Muscle of arm (tissue), 12 donors: Measurements from ENCODE around the gene PRKAG2. TPM values are rescaled to one million over a fixed set of nuclear protein-coding genes. Genes with fewer than 3 reads are reported as not detected.

Experiments
- DNase-seq: peaks from one replicate; pipeline ENCODE4 v3.0.0-alpha.2; 2013
- polyA plus RNA-seq, 12 donors: library from polyadenylated mRNA; unstranded; fragments of 120-200 nt; gene quantifications; one replicate each; pipeline ENCODE4 v1.2.1, GENCODE V29; 2013; ENCODE audit not compliant: insufficient read length in 12 of 12

PRKAG2 gene
- polyA plus RNA-seq, 12 donors, result 9.8 to 21.3 (median 14.0) TPM; not detected in 1

DNA sequence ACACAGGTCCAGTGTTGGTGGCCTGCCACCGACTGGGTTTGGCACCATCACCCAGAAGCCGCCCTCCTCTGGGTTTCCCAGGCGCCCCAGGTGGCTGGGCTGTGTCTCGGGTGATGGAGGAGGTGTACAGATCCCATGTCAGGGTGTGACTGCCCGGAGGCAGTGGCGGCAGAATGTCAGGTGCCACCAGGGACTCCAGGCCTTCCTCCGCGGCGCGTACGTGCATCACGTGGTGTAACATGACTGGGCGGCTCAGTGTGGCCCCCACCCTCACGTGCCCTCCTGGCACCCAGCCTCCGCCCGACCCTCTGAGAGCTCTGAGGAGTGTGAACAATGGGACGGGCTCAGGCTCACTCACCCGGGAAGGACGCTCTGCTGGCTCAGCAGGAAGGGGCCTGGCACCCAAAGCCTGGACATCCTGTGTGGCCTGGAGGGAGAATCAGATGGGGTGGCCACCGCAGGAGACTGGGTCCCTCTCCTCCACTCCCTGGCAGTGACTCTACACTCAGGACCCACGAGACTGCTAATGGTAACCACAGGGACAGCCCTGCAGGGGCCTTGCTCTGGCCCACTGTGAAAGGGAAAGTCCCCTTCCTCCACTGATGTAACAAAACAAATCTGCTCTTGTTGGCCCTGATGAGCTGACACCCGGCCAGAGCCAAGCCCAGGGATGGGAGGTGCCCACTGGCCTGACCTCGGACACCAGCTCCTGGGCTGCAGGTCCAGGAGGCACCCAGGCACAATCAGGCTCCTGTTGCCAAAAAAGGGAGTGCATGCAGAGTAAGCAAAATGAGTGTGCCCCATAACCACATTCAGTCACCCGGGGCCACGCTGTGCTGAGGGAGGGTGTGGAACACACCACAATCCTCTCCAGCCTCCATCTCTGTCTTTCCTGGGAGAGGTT is 164.8 kb downstream of the PRKAG2 start:
- no peak for DNase-seq

GRCh38 chr7:151711435-151711872 is 165.5 kb downstream of the PRKAG2 start:
- DNase-seq, result no peak

DNA sequence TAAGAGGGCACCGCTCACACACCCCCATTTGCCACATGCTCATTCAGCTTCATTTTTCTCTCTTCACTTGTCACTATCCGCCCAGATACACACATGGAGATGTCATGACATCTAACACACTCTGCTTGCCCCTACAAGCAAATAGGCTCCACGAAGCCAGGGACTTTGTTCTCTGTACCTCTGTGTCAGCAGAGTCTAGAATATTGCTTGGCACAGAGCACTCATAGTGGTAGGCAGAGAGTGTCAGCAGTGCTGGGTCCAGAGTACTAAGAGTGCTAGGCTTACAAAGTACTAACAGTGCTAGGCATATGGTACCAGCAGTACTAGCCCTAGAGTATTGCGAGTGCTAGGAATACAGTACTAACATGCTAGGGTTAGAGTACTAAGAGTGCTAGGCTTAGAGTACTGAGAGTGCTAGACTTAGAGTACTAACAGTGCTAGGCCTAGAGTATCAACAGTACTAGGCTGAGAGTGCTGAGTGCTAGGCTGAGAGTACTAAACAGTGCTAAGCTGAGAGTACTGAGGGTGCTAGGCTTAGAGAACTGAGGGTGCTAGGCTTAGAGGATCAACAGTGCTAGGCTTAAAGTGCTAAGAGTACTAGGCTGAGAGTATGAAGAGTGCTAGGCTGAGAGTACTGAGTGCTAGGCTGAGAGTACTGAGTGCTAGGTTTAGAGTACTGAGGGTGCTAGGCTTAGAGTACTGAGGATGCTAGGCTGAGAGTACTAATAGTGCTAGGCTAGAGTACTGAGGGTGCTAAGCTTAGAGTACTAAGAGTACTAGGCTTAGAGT is 166.1 kb downstream of the PRKAG2 start:
- no peak for DNase-seq

DNA sequence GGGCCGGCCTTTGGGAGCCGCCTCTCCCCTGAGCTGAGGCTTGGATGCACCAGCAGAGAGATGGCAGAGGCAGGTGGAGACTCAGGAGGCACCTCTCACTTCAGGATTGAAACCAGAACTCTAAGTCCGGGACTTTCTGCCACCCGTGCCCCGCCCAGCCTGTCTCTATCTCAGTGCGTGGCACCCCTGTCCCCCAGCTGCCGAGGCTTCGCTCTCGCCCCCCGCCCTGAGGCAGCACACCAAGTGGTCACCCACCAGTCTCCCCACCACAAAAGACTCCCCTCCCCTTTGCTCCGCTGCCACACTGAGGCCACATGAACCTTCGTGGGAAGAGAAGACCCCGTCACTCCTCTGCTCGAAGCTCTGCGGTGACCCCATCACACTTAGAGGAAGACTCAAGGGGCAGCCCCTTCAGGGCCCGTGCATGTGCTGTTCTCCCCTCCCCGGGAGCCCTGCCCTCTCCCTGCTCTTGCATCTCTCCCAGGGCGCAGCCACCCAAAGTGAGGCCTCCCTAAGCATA is 166.7 kb downstream of the PRKAG2 start:
- DNase-seq, result no peak

GRCh38 chr7:151709141-151710038 is 167.5 kb downstream of the PRKAG2 start:
- DNase-seq, result no peak

GRCh38 chr7:151708610-151709009 is 168.3 kb downstream of the PRKAG2 start:
- DNase-seq, result no peak

GRCh38 chr7:151707757-151708156 is 169.2 kb downstream of the PRKAG2 start:
- no peak for DNase-seq

DNA sequence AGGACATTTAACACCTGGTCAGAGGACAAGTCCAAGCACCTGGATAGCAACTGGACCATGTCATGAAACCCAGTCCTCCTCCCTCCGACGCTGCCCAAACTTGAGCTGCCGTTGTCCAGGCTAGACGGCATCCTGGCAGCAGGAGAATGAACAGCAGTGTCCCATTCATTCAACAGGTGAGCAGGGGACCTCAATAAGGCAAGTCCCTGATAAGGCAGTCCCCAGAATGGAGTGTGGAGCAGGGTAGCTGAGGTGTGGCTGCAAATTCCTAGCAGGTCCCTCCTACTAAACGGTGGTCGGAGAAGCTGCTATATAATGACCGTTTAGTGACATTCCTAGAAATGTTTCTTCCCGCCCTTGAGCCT is 169.8 kb downstream of the PRKAG2 start:
- no peak for DNase-seq

GRCh38 chr7:151706277-151707104 is 170.4 kb downstream of the PRKAG2 start:
- no peak for DNase-seq

- peak; percentile 35 for DNase-seq
Observed at GRCh38 chr7:151705636-151706276, 171.2 kb downstream of the PRKAG2 start.

- no peak for DNase-seq
Observed at GRCh38 chr7:151704960-151705635, 171.8 kb downstream of the PRKAG2 start.

DNA sequence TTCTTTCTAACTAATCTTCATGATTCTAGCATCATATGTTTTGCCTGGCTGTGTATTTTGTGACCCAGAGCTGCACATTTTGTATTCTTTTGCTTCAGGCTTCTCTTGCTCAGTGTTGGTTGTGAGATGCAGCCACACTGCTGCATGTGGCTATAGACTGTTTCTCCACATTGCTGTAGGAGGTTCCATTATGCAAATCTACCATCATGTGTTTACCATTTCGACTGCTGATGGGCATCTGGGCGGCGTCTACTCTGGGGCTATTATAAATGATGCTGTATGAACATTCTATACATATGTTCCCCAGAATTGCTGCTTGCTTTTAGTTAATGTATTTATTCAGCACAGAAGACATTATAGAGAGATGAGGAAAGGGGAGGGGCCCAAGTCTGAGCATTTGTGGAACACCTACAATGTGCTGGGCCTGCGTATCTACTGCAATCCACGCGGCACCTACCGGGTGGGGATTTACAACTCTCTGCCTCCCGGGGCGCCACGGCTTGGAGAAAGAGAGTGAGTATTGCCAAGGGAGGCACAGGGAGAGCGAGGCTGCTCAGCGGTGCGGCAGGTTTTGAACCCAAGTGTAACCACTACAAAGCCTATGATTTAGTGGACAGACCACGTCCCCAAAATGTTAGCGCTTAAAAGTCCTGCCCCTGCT is 172.5 kb downstream of the PRKAG2 start:
- no peak for DNase-seq

GRCh38 chr7:151702961-151703360 is 174.0 kb downstream of the PRKAG2 start:
- no peak for DNase-seq

DNA sequence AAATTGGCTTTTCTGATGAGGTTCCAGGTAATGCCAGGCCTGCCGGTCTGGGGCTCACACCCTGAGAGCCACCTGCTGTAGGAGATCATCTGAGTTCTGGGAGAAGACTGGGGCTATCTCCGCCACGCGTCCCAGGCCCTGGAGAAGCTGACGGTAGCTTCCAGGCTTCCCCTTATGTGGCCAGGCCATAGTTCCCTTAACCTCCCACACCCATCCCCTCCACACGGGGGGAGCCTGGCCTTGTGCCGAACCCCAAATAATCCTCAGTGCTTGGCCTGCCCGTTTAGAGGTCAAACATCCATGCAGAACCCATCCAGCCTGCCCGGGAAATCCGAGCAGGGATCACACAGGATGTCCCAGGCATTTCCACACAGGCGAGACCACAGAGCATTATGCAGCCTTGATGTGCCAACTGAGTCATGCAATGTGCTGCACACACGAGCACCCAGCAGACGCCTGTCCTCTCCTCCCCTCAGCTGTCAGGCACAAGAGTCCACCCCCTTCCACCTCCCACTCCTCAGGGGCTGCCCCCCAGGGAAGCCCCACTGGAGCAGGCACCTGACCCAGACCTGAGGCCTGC is 176.2 kb downstream of the PRKAG2 start:
- DNase-seq, result no peak

GRCh38 chr7:151699928-151700319 is 177.0 kb downstream of the PRKAG2 start:
- DNase-seq, result no peak

DNA sequence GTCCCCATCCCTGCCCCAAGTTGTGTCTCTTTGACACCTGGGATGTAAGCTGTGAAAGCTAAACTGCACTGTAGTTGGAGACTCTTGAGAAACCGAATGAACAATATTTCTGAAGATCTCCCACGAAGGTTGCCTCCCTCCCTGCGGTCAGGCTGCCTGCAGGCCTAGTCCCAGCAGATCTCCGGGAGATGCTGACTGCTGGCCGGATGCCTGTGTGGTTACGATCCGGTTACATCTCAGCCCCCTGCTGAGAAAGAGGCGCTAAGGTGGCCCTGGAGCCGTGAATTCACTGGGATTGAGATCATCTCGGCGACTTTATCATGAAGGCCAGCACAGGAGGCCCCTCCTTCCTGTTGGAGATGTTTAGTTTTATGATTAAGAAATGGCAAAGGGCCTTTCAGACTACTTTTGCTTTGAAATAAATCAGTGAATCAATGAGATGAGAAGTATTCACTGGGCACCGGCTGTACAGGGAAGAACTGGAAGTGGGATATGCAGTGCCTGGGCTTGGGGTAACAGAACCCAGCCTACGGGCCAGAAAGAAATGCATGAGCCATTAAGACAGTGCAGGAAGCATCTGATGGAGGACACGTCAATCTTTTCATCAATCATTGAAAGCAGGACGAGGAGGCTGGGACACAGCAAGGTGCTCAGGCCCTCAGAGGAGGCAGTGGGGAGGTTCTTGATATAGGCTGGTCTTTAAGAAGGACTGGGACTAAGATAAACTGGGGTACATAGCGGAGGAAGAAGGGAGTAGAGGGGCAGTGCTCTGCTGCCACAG is 177.6 kb downstream of the PRKAG2 start:
- DNase-seq, result no peak

DNA sequence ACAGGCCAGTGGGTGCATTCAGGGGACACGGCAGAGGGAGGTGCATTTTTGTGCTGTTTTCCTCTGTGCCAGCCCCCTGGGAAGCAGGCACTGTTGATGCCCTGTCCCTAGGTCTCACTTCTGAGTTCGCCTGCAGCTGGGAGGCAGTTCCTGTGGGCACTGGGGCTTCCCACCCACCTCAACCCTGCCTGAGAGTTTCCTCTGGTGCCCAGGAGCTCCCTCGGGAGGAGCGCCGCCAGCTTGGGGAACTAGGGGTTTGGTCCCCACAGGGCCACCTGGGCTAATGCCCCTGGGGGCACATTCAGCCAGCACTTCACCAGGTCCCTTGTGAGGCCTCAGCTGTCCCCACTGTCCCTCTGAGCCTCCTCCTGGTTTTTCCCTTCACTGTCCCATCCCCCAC is 179.0 kb downstream of the PRKAG2 start:
- no peak for DNase-seq

DNA sequence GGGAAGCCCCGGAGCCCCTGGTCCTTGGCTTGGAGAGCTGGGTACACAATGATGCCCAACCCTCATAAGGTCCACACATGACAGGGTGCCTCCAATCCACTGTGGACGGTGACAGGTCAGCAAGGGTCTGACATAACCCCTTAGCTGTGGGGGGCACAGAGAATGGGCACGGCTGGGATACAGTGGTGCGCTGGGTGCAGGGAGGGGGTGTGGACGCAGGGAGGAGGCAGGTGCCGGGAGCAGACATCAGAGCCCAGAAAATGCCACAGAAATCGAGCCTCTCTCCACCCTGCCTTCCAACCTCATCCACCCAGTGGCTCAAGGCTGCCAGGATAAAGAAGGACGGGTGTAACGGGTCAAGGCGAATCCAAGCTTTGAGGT is 179.4 kb downstream of the PRKAG2 start:
- DNase-seq, result no peak
